ENCODE data around the gene REXO2.
A peak's percentile ranks its signal among the peaks of the same experiment; 100 is the strongest.

REXO2 gene

DNA sequence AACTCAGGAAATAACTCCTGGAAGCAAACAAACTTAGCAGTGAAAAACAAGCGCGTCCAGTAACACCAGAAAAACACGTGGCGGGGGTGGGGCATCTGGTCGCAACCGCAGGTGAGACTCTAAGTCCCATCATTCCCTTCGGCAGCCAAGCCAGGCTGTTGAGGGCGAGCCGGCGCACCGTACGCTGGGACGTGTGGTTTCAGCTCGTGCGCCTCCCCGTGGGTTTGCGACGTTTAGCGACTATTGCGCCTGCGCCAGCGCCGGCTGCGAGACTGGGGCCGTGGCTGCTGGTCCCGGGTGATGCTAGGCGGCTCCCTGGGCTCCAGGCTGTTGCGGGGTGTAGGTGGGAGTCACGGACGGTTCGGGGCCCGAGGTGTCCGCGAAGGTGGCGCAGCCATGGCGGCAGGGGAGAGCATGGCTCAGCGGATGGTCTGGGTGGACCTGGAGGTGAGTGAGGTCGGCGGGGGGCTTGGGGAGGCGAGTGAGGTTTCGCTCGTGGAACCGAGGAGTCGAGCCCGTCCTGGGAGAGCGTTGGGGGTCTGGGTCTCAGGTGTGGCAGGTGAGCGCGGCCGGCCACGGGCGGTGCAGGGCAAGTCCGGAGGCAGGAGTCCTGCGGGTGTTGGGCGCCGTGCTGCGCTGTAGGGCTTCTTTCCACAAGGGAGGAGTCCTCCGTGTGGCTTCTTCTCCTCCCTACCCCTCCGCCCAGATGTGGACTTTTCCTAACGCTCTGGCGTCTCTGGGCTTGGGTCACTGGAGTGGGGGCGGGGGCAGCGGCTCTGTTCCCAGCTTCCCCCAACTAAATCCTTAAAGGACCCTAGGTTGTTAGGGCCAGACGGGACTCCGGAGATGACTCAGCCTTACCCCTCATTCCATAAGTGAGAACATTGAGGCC is at the start of gene REXO2:
TSS of gene REXO2 (plus strand) at position 239 of the 892 bp plus-strand sequence. CDS start at position 301, 62 bp downstream.
- DNase-seq, result peak; percentile 30

DNA sequence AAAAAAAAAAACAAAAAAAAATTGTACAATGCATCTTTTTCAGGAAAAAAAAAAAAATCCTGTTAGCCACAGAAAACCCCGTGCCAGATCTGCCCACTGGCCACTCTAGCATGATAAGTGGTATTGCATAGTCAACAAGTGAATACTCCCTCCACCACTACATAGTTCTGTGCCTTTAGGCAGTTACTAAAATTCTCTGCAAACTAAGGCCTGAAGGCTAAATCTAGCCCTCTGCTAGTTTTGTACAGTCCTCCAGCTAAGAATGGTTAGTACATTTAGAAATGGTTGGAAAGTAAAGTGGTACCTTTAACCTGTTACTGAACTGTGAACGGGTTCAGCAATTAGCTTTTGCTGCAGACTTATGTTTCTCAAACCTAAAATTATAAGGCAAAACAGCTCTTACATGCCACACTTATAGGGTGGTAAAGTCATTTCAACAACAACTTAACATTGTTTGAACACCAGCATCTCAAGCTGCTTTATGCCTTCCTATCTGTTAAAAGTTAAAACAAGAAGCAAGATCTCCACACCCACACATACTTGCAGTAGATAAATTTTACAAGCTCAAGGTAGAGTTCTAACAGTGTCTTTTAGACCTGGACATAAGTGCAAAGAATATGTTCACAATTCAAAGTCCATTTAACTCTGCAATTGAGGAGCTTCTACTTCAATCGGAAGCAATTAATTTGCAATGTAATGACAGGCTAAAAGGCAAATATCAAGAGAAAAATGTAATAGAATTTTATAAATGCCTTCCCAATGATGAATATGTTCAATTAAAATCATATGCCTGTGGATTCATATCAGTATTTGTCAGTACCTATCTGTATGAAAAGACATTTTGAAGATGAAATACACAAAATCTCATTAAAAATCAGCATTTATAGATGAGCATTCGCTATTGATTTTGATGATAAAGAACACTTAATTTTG is 46.3 kb upstream of the REXO2 start:
- DNase-seq, result no peak

DNA sequence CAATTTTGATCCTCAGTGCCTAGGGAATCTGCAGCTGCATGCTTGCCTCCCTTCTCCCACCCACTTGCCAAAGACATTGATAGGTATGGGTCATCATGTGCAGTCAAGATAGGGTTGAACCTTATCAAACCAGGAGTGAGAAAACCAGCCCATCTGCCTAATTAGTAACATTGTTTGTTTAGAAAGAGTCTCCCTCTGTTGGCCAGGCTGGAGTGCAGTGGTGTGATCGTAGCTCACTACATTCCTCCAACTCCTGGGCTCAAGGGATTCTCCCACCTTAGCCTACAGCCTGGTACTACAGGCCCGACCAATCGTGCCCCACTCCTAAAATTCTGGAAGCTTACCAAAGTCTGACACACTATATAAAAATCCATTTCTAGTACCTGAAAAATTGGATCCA is 43.5 kb upstream of the REXO2 start:
- no peak for DNase-seq

DNA sequence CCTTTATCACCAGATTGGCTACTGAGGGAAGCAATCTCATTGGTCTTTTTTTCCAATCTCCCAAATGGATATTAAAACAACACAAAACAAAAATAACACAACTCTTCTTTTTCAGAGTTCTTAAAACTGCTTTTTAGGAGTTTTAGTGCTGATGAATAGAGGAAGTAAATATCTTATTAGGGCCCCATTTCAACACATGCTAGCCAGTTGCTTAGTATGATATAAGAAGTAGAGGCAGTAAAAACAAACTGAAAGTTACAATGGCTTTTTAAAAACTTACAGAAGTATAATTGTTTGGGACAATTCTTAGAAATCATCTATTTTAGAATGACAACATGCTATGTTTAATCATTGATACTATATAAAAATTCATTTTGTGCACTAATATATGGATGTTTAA is 42.4 kb upstream of the REXO2 start:
- no peak for DNase-seq

DNA sequence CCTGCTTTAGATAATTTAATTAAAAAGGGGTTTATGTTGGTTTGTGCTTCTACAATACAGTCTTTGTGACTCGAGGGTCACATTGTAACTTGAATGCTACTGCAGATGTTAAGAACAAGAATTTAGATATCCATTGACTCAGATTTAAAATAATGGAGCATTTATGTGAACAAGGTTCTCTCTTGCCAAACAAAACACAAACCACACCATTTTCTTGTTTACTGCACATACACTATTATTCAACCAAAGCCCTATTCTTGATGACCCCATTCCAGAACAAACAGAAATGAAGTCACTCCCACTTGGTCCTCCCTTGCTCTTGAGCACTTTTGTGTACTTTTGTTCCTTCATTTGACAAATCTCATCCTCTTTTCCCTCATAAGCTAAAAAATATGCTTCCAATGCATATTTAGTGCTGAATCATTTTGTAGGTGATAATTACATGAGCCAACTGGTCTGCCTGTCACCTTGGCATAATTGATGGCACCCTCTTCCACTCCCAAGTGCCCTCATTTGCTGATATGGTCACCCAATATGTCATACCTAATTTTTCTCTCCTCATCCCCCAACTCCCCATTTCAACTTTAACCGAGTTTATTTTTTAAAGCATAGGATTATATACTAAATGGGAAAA is 41.8 kb upstream of the REXO2 start:
- DNase-seq, result no peak

DNA sequence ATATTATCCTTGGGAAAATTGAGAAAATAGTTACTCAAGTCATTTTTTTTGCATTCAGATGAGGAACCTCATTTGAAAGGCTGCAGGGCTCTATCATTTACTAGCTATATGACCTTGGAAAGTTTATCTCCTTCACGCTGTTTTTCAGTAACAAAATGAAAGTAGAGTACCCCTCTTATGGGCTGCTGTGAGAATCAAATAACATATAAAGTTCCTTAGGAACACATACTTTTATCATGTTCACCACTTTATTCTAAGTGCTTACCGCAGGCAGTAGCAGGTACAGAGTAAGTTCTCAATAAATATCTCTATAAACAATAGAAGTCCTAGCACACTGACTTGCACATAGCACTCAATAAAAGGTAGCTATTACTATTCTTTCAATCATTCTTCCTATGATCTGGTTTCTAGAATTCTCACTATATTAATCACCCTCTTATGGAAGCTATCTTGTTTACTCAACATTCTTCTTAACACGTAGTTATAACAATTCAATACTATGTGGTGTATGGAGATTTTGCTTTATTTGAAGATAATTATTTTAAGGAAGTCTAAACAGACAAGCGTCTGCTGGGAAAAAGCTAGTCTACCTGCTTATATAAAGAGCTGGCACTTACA is 40.9 kb upstream of the REXO2 start:
- DNase-seq, result no peak

DNA sequence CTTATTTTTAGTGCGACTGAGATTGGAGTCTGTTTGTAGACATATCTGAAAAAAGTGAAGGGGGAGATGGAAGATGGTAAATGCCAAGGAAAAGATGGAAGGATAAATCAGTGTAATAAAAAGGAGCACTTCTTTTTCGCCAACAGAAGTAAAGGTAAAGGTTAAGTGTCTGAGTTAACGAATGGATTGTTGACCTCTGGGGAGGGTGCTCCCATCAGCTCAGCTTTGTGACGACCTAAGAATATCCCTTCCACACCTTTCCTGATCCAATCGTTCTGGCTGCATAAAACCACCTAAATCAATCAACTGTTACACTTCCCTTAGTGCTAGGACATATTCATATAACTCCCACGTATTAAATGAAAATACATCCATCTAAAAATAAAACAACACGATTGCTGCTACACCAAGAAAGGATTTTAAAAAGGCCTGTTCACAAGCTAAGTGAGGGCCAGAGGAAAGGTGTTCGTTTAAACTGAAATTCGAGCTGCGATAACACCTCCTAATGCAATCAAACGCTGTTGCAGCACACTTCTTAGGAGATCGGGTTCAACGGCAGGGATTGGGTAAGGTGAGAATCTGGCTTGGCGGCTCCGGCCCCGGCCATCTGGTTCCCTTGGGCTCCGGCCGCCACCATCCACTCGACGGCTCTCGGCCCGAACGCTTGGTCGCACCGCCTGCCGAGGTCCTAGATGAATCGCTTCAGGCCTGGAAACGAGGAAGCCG is 39.6 kb upstream of the REXO2 start:
- no peak for DNase-seq

DNA sequence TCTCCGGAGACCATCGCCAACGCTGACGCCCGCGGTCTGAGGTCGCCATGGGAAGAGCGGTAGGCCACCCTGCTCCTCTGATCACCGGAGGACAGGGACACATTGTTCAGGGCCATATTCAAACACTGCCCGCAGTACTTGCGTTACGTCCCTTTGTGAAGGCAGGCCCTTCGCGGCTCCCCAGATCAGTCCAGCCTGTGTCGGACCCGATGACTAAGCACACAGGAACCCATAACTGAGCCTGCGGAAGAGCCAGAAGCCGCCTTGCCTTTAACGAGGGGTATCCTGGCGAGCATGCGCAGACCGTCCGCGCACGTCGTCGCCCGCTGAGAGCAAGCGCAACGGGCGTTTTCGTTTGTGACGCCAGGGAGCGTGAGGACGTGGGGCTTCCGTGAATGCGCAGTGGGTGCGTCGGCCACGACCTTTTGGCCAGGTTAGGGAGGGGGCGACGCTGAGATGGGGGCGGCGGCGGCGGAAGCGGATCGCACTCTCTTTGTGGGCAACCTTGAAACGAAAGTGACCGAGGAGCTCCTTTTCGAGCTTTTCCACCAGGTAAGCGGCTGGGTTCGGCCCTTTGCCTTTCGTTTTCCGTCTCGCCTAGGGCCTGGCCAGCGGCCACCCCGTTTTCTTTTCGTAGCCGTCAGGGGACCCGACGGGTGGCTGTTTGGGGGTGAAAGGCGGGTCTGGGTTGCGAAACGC is 38.9 kb upstream of the REXO2 start, which contains the start of the genes C11orf71 and RBM7:
TSS of gene C11orf71 (minus strand) at position 296 of the 699 bp plus-strand sequence. CDS start at position 116, 180 bp downstream.
TSS of gene RBM7 (plus strand) at position 451 of the 699 bp plus-strand sequence. CDS start at position 457, 6 bp downstream.
- DNase-seq, result peak; percentile 53

DNA sequence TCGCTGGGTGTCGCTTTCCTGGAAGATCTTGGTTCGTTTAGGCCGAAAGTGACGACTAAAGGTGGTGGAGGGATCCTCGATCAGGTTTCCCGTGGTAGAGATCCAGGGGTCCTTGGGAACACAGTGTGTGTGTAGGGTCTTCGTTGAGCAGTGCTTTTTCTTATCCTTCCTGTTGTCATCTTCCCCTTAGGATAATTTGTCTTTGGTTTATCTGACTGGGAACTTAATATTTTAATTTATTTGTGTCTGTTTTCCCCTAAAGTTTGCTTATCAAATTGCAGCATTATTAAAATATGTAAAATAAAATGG is 38.4 kb upstream of the REXO2 start:
- DNase-seq, result no peak

DNA sequence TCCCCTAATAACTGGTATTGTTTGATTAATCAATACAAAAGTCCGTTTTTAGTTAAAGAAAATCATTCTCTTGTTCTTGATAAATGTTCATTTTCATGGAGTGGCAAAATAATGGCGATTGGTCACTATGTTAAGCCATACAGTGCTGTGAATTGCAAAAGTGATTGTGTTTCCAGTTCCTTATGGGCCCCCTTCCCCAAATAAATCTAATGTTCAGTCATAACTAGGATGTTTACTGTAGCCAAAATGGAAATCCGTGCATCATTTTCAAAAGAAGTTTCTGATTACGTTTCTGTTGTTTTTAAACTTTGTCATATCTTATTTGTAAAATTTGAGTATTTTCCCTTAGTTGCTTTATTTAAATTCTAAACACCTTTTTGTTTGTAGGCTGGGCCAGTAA is 38.0 kb upstream of the REXO2 start:
- DNase-seq, result no peak

DNA sequence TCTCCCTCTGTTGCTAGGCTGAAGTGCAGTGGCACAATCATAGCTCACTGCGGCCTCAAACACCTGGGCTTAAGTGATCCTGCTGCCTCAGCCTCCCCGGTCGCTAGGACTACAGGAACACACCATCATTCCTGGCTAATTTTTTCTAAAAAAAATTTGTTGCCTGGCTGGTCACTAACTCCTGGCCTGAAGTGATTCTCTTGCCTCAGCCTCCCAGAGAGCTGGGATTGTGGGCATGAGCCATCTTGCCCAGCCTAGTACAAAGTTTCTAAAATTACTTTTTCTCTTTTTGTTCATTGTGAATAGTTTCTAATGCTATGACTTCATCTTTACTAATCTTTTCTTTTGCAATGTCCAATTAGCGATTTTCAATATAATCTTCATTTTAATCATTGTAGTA is 26.3 kb upstream of the REXO2 start:
- DNase-seq, result no peak

DNA sequence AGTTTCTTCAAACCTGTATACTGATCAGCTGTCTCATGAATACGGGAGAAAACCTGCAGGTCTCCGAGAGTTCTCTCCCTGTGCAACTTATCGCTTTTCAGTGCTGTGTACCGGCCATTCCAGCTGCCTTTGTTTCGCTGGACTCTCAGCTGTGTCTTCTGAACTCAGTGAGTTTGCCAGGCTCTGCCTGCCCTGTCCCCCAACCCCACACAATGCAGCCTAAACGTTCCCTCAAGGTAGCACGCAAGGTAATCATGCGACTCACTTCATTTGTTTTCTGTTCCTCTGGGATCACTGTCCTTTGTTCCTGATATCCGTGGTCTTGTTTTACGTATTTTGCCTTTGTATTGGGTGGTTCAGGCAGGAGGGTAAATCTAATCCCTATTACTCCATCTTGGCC is 25.3 kb upstream of the REXO2 start:
- DNase-seq, result no peak

DNA sequence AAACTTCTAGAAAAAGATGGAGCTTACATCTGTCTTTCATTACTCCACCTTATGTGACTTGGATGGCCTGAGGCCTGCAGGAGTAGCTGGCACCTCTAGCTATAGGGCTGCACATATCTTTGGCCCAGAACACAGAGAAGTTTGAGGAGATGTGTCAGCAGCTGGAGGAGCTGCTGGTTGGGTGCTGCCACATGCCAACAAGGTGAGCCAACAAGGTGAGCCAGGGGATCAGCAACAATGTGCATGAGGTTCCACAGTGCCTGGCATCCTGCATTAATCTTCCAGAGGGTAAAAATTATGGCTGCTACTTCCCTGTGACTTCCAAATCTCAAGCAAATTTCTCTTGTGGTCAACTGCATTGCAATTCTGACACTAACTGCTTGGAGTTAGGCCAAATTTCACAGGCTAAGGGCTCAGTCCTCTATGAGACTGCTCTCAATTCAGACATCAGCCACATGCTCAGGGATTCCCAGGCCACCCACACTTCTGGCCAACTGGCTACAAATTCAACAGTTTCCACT is 22.8 kb upstream of the REXO2 start:
- no peak for DNase-seq

DNA sequence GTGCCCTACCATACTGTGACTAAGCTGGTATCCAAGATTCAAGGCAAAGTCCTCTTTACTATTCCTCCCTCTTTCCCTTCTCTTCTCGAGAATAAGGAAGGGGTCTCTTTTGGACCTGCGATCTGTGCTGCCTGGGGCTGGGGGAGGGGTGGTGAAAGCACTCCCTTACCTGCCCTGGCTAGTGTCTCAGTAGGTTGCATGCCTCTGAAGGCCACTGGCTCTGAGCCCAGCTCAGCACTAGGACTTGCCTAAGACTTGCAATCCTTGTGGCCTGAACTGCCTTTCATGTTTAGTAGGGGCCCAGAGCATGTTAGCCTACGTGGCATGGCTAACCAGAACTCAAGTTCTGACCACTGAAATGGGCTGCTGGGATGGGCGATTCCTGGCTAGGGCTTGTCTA is 13.0 kb upstream of the REXO2 start:
- DNase-seq, result no peak

DNA sequence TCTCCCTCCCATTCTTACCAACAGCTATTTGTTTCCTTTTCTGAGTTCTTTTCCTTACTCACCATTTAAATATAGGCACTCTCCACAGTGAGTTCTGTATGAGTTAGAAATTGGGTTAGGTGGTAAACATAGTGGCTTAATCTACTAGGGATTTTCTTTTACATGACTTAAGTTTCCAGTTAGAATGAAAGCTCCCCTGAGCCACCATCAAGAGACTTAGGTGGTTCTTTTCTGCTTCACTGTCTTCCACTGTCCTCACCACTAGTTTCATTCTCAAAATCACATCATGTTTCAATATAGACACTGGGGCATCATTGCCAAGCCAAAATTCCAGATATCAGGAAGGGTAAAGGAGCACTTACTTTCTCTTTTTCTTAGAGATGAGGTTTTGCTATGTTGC is 9.0 kb upstream of the REXO2 start:
- DNase-seq, result no peak

DNA sequence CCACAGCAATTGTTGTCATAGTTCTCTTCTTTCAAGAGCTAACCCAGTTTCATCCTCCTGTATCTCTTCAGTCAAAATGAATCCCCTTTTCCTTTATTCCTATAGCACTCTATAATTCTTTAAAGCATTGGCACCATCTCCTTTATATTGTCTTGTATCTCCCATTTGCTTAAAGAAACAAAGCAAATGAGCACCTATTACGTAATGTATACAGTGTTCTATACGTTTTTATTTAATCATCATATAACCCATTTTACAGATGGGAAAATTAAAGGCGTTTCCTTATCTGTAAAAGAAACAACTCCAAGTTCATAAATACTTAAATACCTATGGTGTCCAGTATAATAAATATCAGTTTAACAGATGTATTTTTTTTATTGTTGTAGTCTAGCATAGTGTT is 6.4 kb upstream of the REXO2 start:
- no peak for DNase-seq

DNA sequence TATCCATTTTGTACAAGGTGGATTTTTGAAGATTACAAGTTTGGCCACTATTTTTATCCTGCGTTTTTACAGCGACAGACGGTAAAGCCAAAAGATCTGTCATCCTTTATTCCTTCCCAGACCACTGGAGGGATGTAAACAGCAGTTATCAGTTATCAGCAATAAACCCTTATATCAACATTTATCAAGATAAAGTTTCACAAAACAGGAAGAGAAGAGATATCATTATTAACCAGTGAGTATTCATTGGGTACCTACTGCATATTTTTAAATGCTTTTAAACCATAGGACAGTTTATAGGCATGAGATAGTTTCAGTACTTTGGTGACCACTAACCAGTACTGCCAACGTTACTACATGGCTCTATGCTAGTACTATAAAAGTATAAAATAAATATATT is 5.9 kb upstream of the REXO2 start:
- no peak for DNase-seq

DNA sequence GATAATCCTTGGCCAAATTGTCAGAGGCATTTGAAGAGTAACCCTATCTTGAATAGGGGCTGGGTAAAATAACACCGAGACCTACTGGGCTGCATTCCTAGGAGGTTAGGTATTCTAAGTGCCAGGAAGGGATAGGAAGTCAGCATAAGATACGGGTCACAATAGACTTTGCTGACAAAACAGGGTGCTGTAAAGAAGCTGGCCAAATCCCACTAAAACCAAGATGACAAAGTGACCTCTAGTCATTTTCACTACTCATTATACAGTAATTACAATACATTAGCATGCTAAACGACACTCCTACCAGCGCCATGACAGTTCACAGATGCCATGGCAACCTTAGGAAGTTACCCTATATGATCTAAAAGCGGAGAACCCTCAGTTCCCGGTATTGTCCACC is 964 bp upstream of the REXO2 start:
- no peak for DNase-seq

DNA sequence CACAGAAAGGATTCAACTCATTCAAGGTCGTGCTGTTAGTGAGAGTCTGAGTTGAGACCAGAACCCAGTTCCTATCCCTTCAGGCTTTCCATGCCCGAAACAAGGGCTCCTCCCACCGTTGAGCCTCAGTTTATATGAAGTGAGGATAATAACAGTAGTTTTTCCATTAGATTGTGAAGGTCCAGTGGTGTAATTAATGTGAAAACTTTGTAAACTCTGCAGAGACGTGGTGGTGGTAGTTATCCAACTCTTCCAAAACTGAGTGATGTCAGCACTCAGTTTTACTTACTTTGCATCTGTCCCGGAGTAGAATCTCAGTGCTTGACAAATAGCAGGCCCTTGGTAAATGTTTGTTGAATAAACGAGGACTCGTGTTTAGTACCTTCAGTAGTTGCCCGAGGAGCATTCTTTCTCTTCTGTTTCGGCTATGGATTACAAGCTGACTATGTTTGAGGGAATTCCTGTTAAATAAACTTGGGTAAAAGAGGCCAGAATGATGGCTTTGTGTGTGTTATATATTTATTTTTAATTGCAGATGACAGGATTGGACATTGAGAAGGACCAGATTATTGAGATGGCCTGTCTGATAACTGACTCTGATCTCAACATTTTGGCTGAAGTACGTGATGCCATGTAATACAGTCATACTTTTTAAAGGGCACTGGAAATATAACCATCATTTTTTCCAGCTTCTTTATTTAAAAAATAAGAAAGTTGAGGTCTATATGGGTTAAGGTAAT is 1.0 kb downstream of the REXO2 start:
- DNase-seq, result no peak

DNA sequence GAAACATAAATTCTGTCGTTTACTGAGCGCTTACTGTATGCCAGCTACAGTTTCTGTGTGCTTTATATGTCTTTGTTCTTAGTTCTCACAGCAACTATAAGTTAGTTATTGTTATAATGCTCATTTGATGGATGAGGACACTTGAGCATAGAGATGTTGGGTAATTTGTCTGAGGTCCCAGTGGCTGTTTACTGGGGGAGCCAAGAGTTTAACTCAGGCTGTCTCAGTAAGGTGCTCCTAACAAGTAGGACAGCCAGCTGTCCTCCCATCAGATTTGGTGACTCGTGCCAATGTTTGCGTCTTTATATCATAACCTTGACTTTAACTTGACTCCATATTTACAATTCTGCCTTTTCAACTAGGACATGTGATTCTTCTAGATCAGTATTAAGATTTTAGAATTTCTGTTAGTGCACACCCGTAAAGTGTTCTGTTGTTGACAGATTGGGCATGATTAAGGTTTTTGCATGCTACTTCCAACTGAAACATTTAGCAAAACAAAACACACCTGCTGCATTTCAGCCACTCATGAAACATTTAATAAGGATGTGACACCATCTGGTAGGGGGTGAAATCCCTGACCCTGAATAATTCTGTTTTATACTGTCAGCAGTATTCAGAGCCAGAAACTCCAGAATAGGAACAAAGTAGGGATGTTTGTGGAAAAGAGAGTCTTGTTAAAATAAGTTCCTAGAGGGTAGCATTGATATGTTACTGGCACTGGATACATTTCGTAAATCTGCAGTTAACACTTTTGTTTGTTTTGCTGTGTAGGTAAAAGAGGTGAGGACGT is 1.9 kb downstream of the REXO2 start:
- DNase-seq, result no peak
